ENCODE results near the gene AGBL4.
"Not testable (repeated sequence)": the region's sequence is repeated elsewhere in the genome, so short reads cannot be mapped to it uniquely, and the experiment has no call there.

Gene AGBL4

DNA sequence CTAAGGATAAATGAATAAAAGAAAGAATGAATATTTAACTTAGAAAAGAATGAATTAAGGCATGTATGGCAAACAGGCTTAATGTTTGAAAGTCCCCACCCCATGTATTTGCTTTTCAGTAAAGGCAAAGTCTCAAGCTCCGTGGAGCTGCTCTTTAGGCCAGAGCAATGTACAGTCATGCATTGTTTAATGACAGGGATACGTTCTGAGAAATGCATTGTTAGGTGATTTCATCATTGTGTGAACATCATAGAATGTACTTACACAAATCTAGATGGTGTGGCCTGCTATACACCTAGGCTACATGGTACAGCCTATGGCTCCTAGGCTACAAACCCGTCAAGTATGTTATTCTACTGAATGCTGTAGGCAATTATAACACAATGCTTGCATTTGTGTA, 1500.2 kb downstream of the AGBL4 start:
- TF ChIP-seq, protein P1, sequence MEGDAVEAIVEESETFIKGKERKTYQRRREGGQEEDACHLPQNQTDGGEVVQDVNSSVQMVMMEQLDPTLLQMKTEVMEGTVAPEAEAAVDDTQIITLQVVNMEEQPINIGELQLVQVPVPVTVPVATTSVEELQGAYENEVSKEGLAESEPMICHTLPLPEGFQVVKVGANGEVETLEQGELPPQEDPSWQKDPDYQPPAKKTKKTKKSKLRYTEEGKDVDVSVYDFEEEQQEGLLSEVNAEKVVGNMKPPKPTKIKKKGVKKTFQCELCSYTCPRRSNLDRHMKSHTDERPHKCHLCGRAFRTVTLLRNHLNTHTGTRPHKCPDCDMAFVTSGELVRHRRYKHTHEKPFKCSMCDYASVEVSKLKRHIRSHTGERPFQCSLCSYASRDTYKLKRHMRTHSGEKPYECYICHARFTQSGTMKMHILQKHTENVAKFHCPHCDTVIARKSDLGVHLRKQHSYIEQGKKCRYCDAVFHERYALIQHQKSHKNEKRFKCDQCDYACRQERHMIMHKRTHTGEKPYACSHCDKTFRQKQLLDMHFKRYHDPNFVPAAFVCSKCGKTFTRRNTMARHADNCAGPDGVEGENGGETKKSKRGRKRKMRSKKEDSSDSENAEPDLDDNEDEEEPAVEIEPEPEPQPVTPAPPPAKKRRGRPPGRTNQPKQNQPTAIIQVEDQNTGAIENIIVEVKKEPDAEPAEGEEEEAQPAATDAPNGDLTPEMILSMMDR (IDR thresholded peaks at IDR 0.05): no peak
- TF ChIP-seq ZFX (IDR thresholded peaks at IDR 0.05; ENCODE audit: borderline replicate concordance): no peak
- H3K27ac ChIP-seq: 0 out of 2 replicates have a peak overlapping the region, but pooled peaks have one; percentile 91

DNA sequence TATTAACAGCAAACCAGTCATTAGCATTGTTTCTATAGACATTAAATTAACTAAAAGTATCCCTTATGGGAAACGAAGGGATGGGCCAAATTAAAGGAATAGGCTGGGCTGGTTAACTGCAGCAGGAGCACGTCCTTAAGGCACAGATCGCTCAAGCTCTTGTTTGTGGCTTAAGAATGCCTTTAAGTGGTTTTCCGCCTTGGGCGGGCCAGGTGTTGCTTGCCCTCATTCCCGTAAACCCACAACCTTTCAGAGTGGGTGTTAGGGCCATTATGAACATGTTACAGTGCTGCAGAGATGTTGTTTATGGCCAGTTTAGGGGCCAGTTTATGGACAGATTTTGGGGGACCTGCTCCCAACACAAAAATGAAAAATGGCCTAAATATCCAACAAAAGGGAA, 1503.9 kb downstream of the AGBL4 start:
- H3K27ac ChIP-seq: not testable (repeated sequence)

DNA sequence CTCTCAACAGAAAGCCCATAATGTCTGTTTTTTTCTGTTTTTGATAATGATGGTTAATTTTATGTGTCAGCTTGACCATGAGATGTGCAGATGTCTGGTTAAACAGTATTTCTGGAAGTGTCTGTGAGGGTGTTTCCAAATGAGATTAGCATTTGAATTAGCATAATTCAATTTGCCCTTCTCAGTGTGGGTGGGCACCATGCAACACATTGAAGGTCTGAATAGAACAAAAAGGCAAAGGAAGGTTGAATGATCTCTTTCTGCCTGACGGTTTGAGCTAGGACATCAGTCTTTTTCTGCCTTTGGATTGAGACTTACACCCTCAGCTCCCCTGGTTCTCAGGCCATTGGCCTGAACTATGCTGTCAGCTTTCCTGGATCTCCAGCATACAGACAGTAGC, 1516.9 kb downstream of the AGBL4 start:
- TF ChIP-seq, protein P1 (IDR thresholded peaks at IDR 0.05): no peak
- no peak for TF ChIP-seq ZFX (IDR thresholded peaks at IDR 0.05; ENCODE audit: borderline replicate concordance)

DNA sequence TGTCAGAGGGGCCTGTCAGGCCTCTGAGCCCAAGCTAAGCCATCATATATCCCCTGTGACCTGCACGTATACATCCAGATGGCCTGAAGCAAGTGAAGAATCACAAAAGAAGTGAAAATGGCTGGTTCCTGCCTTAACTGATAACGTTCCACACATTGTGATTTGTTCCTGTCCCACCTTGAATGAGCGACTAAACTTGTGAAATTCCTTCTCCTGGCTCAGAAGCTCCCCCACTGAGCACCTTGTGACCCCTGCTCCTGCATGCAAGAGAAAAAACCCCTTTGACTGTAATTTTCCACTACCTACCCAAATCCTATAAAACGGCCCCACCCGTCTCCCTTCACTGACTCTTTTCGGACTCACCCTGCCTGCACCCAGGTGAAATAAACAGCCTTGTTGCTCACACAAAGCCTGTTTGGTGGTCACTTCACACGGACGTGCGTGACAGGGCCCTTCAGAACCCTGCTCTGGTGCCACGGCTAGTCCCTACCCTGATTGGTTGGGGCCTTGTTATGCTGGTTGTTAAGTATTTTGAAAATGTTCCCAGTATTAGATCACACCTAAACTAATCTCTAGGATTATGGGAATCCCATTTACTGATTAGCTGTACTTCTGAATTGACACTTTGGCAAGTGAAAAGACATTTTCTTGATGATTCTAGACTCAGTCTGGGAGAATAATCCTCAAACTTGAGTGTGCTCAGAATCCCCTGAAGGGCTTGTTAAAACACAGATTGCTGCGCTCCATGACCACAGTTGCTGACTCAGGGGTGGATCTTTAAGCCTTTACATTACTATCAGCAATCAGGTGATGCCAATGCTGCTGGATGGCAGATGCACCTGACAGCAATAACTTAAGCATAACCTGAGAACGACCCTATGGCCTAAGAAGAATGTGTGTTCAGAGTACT, 1523.0 kb downstream of the AGBL4 start:
- no peak overlapping the region for H3K27ac ChIP-seq
- TF ChIP-seq, protein P1 (IDR thresholded peaks at IDR 0.05): no peak
- no peak for TF ChIP-seq ZFX (IDR thresholded peaks at IDR 0.05; ENCODE audit: borderline replicate concordance)

More for the DNA sequence above, 1516.9 kb downstream of the AGBL4 start:
- no peak overlapping the region for H3K27ac ChIP-seq

DNA sequence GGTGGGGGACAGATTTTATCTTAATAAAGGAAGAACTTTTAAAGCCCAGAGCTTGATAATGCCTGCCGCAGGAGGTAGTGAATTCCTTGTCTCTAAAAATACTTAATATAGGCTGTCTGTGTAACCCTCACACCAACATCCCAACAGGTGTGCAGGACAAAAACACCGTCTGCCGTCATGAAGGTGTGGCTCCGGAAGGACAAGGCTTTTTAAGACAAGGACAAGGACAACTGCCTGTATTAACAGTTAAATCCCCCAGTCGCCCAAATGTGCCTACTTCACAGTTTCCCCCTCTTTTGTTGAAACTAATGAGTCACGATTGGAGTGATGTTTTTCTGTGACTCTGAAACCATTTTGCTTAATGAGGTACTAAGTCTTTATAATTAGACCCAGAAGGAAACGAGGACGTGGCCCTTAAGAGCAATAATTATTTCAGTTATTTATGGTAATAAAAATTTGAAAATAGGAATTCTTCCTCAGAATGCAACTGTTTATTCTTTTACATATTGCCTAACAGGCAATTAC, 1524.5 kb downstream of the AGBL4 start:
- TF ChIP-seq ZFX (IDR thresholded peaks at IDR 0.05; ENCODE audit: borderline replicate concordance): no peak
- TF ChIP-seq, protein P1 (IDR thresholded peaks at IDR 0.05): no peak

DNA sequence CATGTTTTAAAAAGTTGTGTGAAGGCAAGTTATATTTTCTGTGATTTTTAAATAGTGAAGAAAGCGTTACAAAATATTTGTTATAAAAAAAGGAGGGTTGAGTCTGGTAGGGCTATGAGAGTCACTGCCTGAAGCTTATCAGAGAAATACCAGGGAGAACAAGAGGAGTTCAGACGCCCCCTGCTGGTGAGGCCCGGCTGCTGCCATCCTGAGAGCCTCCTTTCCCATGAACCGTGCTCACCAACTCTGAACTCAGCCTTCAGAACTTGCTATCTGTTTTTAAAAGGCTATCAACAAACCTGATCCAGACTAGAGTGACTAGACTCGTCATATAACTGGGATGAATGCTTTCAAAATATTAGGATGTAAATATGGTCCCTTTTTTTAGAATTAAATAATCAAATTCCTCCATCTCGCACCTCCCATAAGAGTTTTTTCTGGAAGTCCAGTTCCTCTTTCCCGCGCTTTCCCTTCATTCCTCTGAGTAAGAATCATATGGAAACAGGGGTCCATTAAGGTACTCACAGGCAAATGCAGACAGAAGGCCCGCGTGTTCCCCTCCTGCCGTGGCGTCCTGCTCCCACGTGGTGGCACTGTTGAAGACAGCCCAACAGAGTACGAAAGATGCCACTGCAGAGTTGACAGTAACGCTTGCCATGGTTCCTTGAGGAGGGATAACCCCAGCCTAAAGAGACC, 1525.5 kb downstream of the AGBL4 start:
- TF ChIP-seq, protein P1 (IDR thresholded peaks at IDR 0.05): peak; percentile 97
- TF ChIP-seq ZFX (IDR thresholded peaks at IDR 0.05; ENCODE audit: borderline replicate concordance): no peak
- no peak overlapping the region for H3K27ac ChIP-seq

More for the DNA sequence above, 1524.5 kb downstream of the AGBL4 start:
- H3K27ac ChIP-seq: no peak overlapping the region

DNA sequence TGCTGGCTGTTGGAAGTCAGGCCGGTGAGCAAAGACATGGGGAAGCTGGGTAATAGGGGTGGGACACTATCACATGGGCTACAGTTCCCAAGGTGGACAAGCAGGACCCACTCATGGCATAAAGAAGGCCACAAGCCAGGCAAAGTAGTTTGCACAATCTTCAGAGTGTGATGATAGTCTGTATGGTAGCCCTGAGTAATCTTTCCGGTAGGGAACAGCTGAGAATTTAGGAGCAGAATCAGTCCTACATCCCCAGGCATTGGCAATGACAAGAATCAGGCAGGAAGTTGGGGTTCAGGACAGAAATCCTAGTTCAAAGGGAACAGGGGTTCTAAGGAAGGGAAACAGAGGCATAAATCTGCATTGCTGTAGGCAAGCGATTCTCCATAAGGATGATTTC, 1527.8 kb downstream of the AGBL4 start:
- no peak overlapping the region for H3K27ac ChIP-seq
- TF ChIP-seq ZFX (IDR thresholded peaks at IDR 0.05; ENCODE audit: borderline replicate concordance): no peak
- TF ChIP-seq, protein P1 (IDR thresholded peaks at IDR 0.05): no peak

All from 22Rv1 (cell line).